ENCODE measurements around the gene GABPB2. TPM values are rescaled to one million over a fixed set of nuclear protein-coding genes. Genes with fewer than 3 reads are reported as not detected.

GABPB2 gene
- total and polyA plus RNA-seq, 2 donors (not counting 1 experiment from before 2014, with no cell fraction given), result 13.9 to 14.9 TPM

DNA sequence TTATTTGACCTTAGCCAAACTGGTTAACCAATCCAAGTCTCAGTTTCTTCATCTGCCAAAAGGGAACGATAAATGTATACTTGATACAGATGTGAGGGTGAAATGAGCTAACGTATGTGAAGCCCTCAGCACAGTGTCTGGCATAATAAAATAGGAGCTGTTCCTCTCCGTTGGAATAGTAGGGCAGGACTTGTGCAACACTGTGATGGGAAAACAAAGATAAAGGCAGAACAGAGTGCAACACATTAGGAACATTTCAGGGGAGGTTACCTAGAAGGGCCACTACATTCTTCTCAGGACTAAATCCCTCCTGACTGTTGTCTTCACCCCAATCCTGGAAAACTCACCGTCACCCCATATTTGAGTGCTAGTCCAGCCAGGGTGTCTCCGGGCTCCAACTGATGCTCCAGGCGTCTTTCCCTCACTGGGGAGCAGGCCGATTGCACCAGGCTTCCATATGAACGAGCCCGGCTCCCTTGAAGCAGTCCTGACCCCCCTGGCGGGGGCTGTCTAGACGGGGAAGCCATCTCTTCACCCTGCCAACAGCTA, 94.2 kb downstream of the GABPB2 start:
- Histone ChIP-seq H3K4me1 (ENCODE audit: control insufficient read depth, extremely low read depth, insufficient read depth, low read length) (peaks cover 6% of the 10 kb centered on the region), H2AFZ (ENCODE audit: low read length) (peak overlapping the region; percentile 98), H3K27me3 (ENCODE audit: control insufficient read depth, insufficient read depth, low read length) (no peaks in the 10 kb centered on the region), H3K79me2 (ENCODE audit: control insufficient read depth, insufficient read depth, low read length) (peaks cover 11% of the 10 kb centered on the region), H3K27ac (ENCODE audit: insufficient read depth, low read length) (peak overlapping the region; percentile 62), H3K9ac (ENCODE audit: insufficient read depth, low read length) (peak overlapping the region; percentile 52), H4K20me1 (ENCODE audit: control insufficient read depth, extremely low read depth, insufficient read depth, low read length) (no peaks in the 10 kb centered on the region), H3K36me3 (ENCODE audit: control insufficient read depth, insufficient read depth, low read length) (peaks cover 14% of the 10 kb centered on the region), H3K4me3 (replicated peaks in 1 of 4; ENCODE audit: control extremely low read depth in 1 of 4, insufficient read depth in 1 of 4, low read depth in 3 of 4, low read length in 4 of 4) (peak overlapping the region; percentile 67 to 94 (median 80)), H3K9me3 (ENCODE audit: control insufficient read depth, insufficient read depth, low read depth, low read length) (no peaks in the 10 kb centered on the region), H3K4me2 (ENCODE audit: extremely low read depth, insufficient read depth, low read length) (peak overlapping the region; percentile 97)
- TF ChIP-seq, protein P1, sequence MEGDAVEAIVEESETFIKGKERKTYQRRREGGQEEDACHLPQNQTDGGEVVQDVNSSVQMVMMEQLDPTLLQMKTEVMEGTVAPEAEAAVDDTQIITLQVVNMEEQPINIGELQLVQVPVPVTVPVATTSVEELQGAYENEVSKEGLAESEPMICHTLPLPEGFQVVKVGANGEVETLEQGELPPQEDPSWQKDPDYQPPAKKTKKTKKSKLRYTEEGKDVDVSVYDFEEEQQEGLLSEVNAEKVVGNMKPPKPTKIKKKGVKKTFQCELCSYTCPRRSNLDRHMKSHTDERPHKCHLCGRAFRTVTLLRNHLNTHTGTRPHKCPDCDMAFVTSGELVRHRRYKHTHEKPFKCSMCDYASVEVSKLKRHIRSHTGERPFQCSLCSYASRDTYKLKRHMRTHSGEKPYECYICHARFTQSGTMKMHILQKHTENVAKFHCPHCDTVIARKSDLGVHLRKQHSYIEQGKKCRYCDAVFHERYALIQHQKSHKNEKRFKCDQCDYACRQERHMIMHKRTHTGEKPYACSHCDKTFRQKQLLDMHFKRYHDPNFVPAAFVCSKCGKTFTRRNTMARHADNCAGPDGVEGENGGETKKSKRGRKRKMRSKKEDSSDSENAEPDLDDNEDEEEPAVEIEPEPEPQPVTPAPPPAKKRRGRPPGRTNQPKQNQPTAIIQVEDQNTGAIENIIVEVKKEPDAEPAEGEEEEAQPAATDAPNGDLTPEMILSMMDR (conservative IDR thresholded peaks at IDR 0.05 in 1 of 2, IDR thresholded peaks at IDR 0.05 in 1 of 2; ENCODE audit: low read depth in 1 of 2, low read length in 2 of 2), result no peak
- TF ChIP-seq EZH2 (IDR thresholded peaks at IDR 0.05; ENCODE audit: low read length, missing control alignments), result no peak
- DNase-seq (ENCODE audit: low read depth in 2 of 2), result peak in 1 of 2 donors; percentile 40

DNA sequence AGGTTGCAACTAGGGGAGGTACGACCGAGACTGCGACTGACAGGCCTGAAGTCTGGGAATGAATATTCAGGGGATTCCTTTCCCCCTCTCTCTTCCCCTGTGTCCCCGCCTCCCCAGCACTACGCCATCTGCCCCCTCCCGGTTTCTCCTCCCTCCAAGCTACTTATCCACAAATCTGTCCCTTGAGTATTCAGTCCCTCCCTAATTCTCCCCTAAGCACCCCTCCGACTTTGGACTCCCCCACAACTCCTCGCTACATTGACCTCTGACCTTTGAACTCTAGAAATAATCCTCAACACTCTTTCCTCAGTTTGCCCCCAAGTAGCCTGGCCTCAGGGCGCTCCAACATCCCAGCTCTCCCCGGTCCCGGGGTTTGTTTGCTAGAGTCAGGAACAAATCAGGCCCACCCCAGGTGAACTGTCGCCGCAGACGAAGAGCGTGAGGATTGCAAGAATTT, 94.7 kb downstream of the GABPB2 start:
- Histone ChIP-seq H2AFZ (ENCODE audit: low read length) (peak overlapping the region; percentile 98), H3K27me3 (ENCODE audit: control insufficient read depth, insufficient read depth, low read length) (no peaks in the 10 kb centered on the region), H3K27ac (ENCODE audit: insufficient read depth, low read length) (peak overlapping the region; percentile 62), H3K4me3 (replicated peaks in 1 of 4; ENCODE audit: control extremely low read depth in 1 of 4, insufficient read depth in 1 of 4, low read depth in 3 of 4, low read length in 4 of 4) (peak overlapping the region; percentile 67 to 94 (median 80)), H3K36me3 (ENCODE audit: control insufficient read depth, insufficient read depth, low read length) (peaks cover 14% of the 10 kb centered on the region), H3K79me2 (ENCODE audit: control insufficient read depth, insufficient read depth, low read length) (peaks cover 11% of the 10 kb centered on the region), H3K9me3 (ENCODE audit: control insufficient read depth, insufficient read depth, low read depth, low read length) (no peaks in the 10 kb centered on the region), H3K9ac (ENCODE audit: insufficient read depth, low read length) (peak overlapping the region; percentile 52), H3K4me1 (ENCODE audit: control insufficient read depth, extremely low read depth, insufficient read depth, low read length) (peaks cover 6% of the 10 kb centered on the region), H4K20me1 (ENCODE audit: control insufficient read depth, extremely low read depth, insufficient read depth, low read length) (no peaks in the 10 kb centered on the region), H3K4me2 (ENCODE audit: extremely low read depth, insufficient read depth, low read length) (peak overlapping the region; percentile 97)
- TF ChIP-seq, protein P1 (conservative IDR thresholded peaks at IDR 0.05 in 1 of 2, IDR thresholded peaks at IDR 0.05 in 1 of 2; ENCODE audit: low read depth in 1 of 2, low read length in 2 of 2), result no peak
- no peak for TF ChIP-seq EZH2 (IDR thresholded peaks at IDR 0.05; ENCODE audit: low read length, missing control alignments)
- peak; percentile 63 to 64 for DNase-seq (ENCODE audit: low read depth in 2 of 2)

DNA sequence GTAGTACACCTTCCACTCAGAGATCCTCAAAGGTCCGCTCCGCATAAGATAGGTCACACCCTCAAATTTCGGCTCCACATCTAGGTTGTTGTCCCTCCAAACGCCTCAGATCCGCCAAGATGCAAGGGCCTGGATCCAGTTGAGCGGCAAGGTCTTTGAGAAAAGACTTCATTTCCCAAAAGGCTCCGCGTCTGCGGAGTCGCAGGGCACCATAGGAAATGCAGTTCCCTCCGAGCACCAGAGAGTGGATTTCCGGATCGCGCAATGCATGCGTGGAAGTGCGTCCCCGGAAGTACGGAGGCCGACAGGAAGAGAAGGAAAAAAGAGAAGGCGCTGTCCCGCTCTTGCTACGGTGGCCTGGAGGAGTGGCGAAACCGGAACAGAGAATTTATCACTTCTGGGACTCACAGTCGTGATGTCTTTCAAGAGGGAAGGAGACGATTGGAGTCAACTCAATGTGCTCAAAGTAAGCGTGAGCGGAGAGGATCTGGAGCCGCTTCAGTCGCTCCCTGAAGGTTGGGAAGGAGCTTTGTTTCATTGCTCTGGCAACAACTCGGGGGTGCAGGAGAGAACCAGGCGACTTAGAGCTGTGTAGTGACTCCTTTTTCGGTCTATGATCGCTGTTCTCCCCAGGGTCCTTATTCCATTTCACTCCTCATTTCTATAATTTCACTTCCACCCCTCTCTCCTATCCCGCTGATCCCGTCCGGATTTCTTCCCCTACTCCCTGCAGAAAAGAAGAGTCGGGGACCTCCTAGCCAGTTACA, 95.4 kb downstream of the GABPB2 start, which contains the start of the genes LYSMD1 and SCNM1:
Gene LYSMD1 (minus strand): TSS at position 165 of the 767 bp plus-strand sequence. CDS start 644 bp downstream, outside the sequence.
Gene SCNM1 (plus strand): TSS at position 407 of the 767 bp plus-strand sequence. CDS start 9 bp downstream, at position 416.
- TF ChIP-seq, protein P1 (conservative IDR thresholded peaks at IDR 0.05 in 1 of 2, IDR thresholded peaks at IDR 0.05 in 1 of 2; ENCODE audit: low read depth in 1 of 2, low read length in 2 of 2), result no peak
- no peak for TF ChIP-seq EZH2 (IDR thresholded peaks at IDR 0.05; ENCODE audit: low read length, missing control alignments)
- Histone ChIP-seq H2AFZ (ENCODE audit: low read length) (peak within 1 kb of the TSS; percentile 98), H3K4me2 (ENCODE audit: extremely low read depth, insufficient read depth, low read length) (peak within 1 kb of the TSS; percentile 97), H3K27ac (ENCODE audit: insufficient read depth, low read length) (peak within 1 kb of the TSS; percentile 84), H3K4me1 (ENCODE audit: control insufficient read depth, extremely low read depth, insufficient read depth, low read length) (peaks cover 6% of the 10 kb centered on the region), H3K4me3 (replicated peaks in 1 of 4; ENCODE audit: control extremely low read depth in 1 of 4, insufficient read depth in 1 of 4, low read depth in 3 of 4, low read length in 4 of 4) (peak within 1 kb of the TSS; percentile 67 to 94 (median 80)), H3K9me3 (ENCODE audit: control insufficient read depth, insufficient read depth, low read depth, low read length) (no peaks in the 10 kb centered on the region), H3K27me3 (ENCODE audit: control insufficient read depth, insufficient read depth, low read length) (no peaks in the 10 kb centered on the region), H3K36me3 (ENCODE audit: control insufficient read depth, insufficient read depth, low read length) (peaks cover 12% of the 10 kb centered on the region), H4K20me1 (ENCODE audit: control insufficient read depth, extremely low read depth, insufficient read depth, low read length) (no peaks in the 10 kb centered on the region), H3K79me2 (ENCODE audit: control insufficient read depth, insufficient read depth, low read length) (peaks cover 11% of the 10 kb centered on the region), H3K9ac (ENCODE audit: insufficient read depth, low read length) (peak within 1 kb of the TSS; percentile 63)
- DNase-seq (ENCODE audit: low read depth in 2 of 2), result peak; percentile 99

Measured in fibroblast of lung (primary cell).